Prostate gland (tissue), 2 donors: ENCODE measurements around the gene FASTK.

ENCODE experiments used
- CTCF ChIP-seq, 4 experiments: fragments of 200-600 bp in 2 of 4; fragments of 450-650 bp in 2 of 4; sonication (generic) in 2 of 4; IDR thresholded peaks; 1 replicate in 3 of 4; 2 replicates in 1 of 4; pipeline ENCODE4 v1.5.1; 2016 to 2019; ENCODE audit warnings: antibody characterized with exemption in 4 of 4, mild to moderate bottlenecking in 2 of 4, moderate library complexity in 2 of 4
- POLR2A ChIP-seq: fragments of 450-650 bp; IDR thresholded peaks from one replicate; pipeline ENCODE4 v1.6.1; 2016; ENCODE audit warnings: antibody characterized with exemption, mild to moderate bottlenecking
- POLR2AphosphoS5 ChIP-seq: sonication (generic); formaldehyde crosslinking; IDR thresholded peaks from one replicate; pipeline ENCODE4 v1.6.1; 2017; ENCODE audit warnings: antibody characterized with exemption

- TF ChIP-seq POLR2A (no peak), CTCF (IDR thresholded peaks at IDR 0.05) (no peak), POLR2AphosphoS5 (no peak)
Observed at GRCh38 chr7:151079199-151079910, 1.3 kb downstream of the FASTK start.
